ENCODE data around the gene CCL28. TPM values are rescaled to one million over a fixed set of nuclear protein-coding genes. Genes with fewer than 3 reads are reported as not detected.

Gene CCL28
- total RNA-seq, 4 donors from 2014 or later: 1.2 to 3.7 (median 2.2) TPM

- no peak for TF ChIP-seq CTCF (IDR thresholded peaks at IDR 0.05; ENCODE audit: low read depth)
Observed at GRCh38 chr5:43371821-43372220, 40.4 kb downstream of the CCL28 start.

GRCh38 chr5:43370352-43370751, 41.8 kb downstream of the CCL28 start:
- TF ChIP-seq CTCF (IDR thresholded peaks at IDR 0.05; ENCODE audit: low read depth): no peak

DNA sequence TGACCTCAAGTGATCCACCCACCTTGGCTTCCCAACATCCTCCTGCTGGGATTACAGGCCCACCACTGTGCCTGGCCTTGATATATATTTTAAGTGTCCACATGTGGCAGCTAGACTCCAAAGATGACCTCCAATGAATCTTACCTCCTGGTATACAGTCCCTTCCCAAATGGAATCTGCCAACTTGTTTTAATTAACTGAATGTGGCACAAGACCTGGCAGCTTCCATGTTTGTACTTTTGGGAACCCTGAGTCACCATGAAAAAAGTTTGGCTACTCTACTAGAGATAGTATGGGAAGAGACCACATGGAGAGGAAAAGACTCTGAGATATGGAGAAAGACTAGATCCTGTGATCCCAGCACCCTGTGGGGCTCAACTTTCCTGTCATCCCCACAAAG, 42.5 kb downstream of the CCL28 start:
- TF ChIP-seq CTCF (IDR thresholded peaks at IDR 0.05; ENCODE audit: low read depth): no peak

- TF ChIP-seq CTCF (IDR thresholded peaks at IDR 0.05; ENCODE audit: low read depth): no peak
Observed at GRCh38 chr5:43367909-43368669, 44.1 kb downstream of the CCL28 start.

- TF ChIP-seq CTCF (IDR thresholded peaks at IDR 0.05; ENCODE audit: low read depth): no peak
Observed at GRCh38 chr5:43367453-43367852, 44.7 kb downstream of the CCL28 start.

GRCh38 chr5:43363445-43364152, 48.6 kb downstream of the CCL28 start:
- TF ChIP-seq CTCF (IDR thresholded peaks at IDR 0.05; ENCODE audit: low read depth): no peak

- TF ChIP-seq CTCF (IDR thresholded peaks at IDR 0.05; ENCODE audit: low read depth): no peak
Observed at GRCh38 chr5:43362725-43363435, 49.3 kb downstream of the CCL28 start.

All from subcutaneous adipose tissue (tissue), 4 donors.